HUES64 (cell line): ENCODE results near the gene MBNL1. TPM values are rescaled to one million over a fixed set of nuclear protein-coding genes. Genes with fewer than 3 reads are reported as not detected.

ENCODE experiments used
- H3K27ac ChIP-seq: 2 replicates; pipeline ENCODE4 v1.7.0; 2013; ENCODE audit warnings: low read depth, low read length, inconsistent platforms
- H3K27me3 ChIP-seq: 2 replicates; pipeline ENCODE4 v1.6.1; 2013; ENCODE audit warnings: mild to moderate bottlenecking, low read length; ENCODE audit not compliant: insufficient read depth
- H3K36me3 ChIP-seq: 2 replicates; pipeline ENCODE4 v1.6.1; 2013; ENCODE audit warnings: mild to moderate bottlenecking, low read length; ENCODE audit not compliant: insufficient read depth
- H3K4me1 ChIP-seq: 2 replicates; pipeline ENCODE4 v1.6.1; 2013; ENCODE audit warnings: mild to moderate bottlenecking, low read length, moderate library complexity; ENCODE audit not compliant: insufficient read depth
- H3K4me3 ChIP-seq: 2 replicates; pipeline ENCODE4 v1.5.1; 2013; ENCODE audit warnings: mild to moderate bottlenecking, low read length, moderate library complexity
- H3K9ac ChIP-seq: 2 replicates; pipeline ENCODE4 v1.6.1; 2013; ENCODE audit warnings: mild to moderate bottlenecking, low read depth, low read length
- H3K9me3 ChIP-seq: 2 replicates; pipeline ENCODE4 v1.6.1; 2013; ENCODE audit warnings: low read depth, low read length; ENCODE audit not compliant: insufficient read depth
- WGBS: fragments of 150-250, 120-280 bp; methylation state at CpG from one replicate; pipeline ENCODE4 v1.1.7; 2013; ENCODE audit warnings: missing lambda C conversion rate; 5-methylcytosine and 5-hydroxymethylcytosine counted together
- polyA plus RNA-seq, 2 experiments: library from polyadenylated mRNA; stranded (reverse); fragments of 50-300 nt; gene quantifications; one replicate each; pipeline ENCODE4 v1.2.3, GENCODE V29; 2013

The MBNL1 gene, protein sequence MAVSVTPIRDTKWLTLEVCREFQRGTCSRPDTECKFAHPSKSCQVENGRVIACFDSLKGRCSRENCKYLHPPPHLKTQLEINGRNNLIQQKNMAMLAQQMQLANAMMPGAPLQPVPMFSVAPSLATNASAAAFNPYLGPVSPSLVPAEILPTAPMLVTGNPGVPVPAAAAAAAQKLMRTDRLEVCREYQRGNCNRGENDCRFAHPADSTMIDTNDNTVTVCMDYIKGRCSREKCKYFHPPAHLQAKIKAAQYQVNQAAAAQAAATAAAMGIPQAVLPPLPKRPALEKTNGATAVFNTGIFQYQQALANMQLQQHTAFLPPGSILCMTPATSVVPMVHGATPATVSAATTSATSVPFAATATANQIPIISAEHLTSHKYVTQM
- polyA plus RNA-seq (2013, experiment 1 of 2) = 6.5 TPM
- 8.2 TPM for polyA plus RNA-seq (2013, experiment 2 of 2)

DNA sequence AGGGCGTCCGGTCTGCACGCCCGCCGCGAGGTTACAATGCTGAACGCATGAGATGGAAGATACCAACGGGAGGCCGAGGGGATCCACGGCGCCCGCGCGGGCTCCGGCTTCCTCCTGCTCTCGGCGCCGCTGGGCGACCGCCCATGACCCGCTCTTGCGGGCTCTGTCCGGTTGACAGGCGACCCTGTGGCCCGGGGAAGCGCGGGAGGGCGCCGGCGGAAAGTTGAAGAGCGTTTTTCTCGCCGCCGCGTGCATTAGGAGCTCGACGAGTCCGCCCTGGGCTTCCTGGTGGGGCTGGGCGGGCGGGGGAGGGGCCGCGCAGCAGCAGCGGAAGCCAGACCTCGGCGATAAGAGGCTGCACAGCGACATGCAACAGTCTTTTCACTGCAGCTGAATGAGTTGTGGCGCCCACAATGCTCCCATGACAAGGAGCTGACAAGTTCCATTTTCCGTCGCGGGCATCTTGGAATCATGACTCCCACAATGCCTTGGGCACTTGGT, at the start of gene MBNL1:
Gene MBNL1, plus strand, starts transcription at position 375 of the 501 bp plus-strand sequence. CDS start 31,265 bp downstream, outside the sequence.
- H3K27me3 ChIP-seq = peaks cover 39% of the 10 kb centered on the region
- peak within 1 kb of the TSS; percentile 78; the same call in 1 of the 2 replicates for H3K27ac ChIP-seq
- peak within 1 kb of the TSS; percentile 71 for H3K9ac ChIP-seq
- H3K4me1 ChIP-seq = peaks cover 26% of the 10 kb centered on the region
- no peaks in the 10 kb centered on the region for H3K9me3 ChIP-seq
- under 1% methylated on average over 50 of the region's 50 CpGs for WGBS
- H3K36me3 ChIP-seq = no peaks in the 10 kb centered on the region
- H3K4me3 ChIP-seq = peak within 1 kb of the TSS; percentile 89

DNA sequence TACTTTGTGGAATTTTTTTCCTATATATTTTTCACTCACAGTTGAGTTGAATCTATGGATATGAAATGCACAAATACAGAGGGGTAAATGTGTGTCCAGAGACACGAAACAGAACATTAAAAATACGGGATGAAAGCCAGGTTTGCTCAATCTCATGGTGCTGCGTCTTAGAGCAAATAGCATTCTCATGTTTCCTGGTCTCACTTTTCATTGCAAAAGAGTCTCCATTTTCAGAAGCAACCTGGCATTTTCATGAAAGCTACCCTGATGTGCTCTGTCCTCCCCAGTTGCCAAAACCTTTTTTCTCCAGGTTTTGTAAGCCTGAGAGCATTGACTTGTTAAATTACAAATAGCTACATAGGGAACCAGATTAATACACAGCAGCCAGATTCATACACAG, 49.5 kb upstream of the MBNL1 start:
- Histone ChIP-seq H3K4me3 (no peak overlapping the region), H3K9ac (no peak overlapping the region), H3K4me1 (no peaks in the 10 kb centered on the region), H3K27ac (no peak overlapping the region), H3K9me3 (no peaks in the 10 kb centered on the region), H3K27me3 (no peaks in the 10 kb centered on the region), H3K36me3 (no peaks in the 10 kb centered on the region)
- WGBS = 92% methylated on average over 3 of the region's 3 CpGs

DNA sequence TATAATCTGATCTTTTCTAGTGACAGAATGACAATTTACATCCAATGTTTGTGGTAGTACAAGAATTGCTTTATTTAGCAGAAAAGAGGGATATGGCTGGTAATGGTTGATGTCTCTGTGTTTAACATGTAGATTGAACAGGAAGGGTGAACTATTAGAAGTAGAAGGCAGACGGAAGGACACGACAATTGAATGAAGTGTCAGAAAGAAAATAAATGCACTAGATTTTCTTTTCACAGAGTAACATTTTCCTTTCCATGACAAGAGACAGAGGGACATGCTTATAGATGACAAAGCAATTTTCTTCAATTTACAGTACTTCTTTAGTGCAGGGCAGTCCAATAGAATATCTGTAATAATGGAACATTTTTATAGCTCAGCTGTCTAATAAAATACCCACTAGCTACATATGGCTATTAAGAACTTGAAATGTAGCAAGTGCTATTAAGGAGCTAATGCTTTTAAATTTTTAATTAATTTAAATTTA, 48.9 kb upstream of the MBNL1 start:
- Histone ChIP-seq H3K36me3 (no peaks in the 10 kb centered on the region), H3K4me3 (no peak overlapping the region), H3K27ac (no peak overlapping the region), H3K9me3 (no peaks in the 10 kb centered on the region), H3K9ac (no peak overlapping the region), H3K27me3 (no peaks in the 10 kb centered on the region), H3K4me1 (no peaks in the 10 kb centered on the region)
- 91% methylated on average over 2 of the region's 2 CpGs for WGBS

DNA sequence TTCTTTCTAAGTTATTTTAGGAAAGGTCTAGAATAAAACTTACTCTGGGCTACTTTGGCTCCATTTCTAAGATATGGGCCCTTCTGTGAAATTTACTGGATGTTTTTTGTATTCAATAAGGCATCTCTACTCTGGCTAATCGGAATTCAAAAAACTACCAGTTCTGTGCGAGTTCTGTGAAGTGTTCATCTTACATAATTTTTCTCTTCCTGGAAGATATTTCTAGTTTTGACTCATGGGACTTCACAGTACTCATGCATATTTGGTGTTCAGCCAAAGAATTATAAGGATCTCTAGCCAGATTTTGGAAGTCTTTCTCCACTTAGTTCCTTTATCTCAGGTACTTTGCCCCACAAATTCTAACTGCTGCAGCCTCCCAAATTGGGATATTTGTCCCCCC, 46.4 kb upstream of the MBNL1 start:
- Histone ChIP-seq H3K36me3 (no peaks in the 10 kb centered on the region), H3K9me3 (no peaks in the 10 kb centered on the region), H3K9ac (no peak overlapping the region), H3K27me3 (no peaks in the 10 kb centered on the region), H3K4me1 (no peaks in the 10 kb centered on the region), H3K4me3 (no peak overlapping the region), H3K27ac (no peak overlapping the region)
- WGBS = 100% methylated on average over 2 of the region's 2 CpGs

DNA sequence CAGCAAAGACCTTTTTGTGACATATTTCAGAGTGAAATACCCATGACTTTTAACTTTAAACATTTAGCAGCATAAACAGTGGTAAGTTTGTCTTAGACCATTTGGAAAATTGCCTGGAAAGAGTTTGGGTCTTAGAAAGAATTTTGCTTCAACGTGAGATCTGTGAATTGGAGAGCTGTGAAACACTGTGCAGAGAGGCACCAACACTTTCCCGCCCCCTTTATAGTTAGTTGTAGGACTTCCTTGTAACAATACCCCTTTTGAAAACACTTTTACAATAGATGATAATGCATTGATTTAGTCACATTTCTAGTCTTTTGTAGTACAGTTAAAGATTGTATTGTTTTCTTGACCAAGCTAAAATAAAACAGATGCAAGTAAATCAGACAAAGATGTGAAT, 43.5 kb upstream of the MBNL1 start:
- Histone ChIP-seq H3K9me3 (no peaks in the 10 kb centered on the region), H3K4me1 (no peaks in the 10 kb centered on the region), H3K4me3 (no peak overlapping the region), H3K27me3 (no peaks in the 10 kb centered on the region), H3K36me3 (no peaks in the 10 kb centered on the region), H3K27ac (no peak overlapping the region), H3K9ac (no peak overlapping the region)
- 73% methylated on average over 1 of the region's 2 CpGs for WGBS

DNA sequence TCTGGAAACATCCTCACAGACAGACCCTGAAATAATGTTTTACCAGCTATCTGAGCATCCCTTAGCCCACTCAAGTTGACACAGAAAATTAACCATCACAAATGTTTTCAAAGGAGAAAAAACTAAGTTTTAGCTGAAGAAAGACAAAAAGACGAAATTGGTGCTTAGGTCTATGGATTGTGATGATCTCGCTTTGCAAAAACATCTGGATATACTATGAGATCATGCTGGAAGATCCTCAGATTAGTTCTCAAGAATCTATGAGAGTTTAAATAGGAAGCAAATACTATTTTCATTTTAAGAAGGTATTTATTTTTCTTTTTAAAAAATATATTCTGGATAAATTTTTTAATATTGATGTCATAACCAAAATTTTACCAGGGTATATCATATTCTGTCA, 42.6 kb upstream of the MBNL1 start:
- no peaks in the 10 kb centered on the region for H3K9me3 ChIP-seq
- H3K36me3 ChIP-seq = no peaks in the 10 kb centered on the region
- H3K4me3 ChIP-seq = no peak overlapping the region
- WGBS = 95% methylated on average over 2 of the region's 2 CpGs
- H3K9ac ChIP-seq = no peak overlapping the region
- H3K4me1 ChIP-seq = no peaks in the 10 kb centered on the region
- H3K27ac ChIP-seq = no peak overlapping the region
- no peaks in the 10 kb centered on the region for H3K27me3 ChIP-seq

DNA sequence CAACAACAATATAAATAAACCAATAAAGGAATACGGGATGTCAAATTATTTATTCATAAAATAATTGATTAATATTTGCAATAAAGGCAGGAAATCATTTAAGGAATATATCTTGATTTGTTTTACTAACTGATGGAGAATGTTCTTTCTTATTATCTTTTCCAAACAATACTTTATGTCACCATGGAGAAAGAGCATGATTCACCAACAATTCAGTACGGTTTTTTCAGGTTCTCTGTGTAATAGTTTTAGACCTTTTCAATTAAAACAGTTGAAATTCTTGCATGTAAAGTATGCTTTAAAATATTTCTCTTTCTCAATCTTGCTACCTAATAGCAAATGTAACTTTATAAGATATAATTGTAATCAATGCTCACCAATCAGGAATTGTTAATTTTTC, 41.7 kb upstream of the MBNL1 start:
- H3K9ac ChIP-seq = no peak overlapping the region
- no CpG with 5 or more reads among the region's 2 CpGs for WGBS
- no peaks in the 10 kb centered on the region for H3K36me3 ChIP-seq

DNA sequence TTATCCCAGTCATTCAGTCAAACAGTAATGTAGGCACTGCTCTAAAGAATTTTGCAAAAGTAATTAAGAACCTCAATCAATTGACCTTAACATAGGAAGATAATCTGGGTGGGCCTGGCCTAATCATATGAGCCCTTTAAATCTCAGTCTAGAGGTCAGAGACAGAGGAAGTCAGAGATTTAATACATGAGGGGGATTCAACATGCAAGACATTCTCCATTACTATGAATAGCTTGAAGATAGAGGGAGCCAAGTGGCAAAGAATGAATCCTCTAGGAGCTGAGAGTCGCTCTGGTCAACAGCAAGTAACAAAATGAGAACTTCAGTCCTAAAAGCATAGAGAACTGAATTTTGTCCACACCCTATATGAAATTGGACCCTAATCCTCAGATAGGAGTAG, 39.0 kb upstream of the MBNL1 start:
- no peak overlapping the region for H3K4me3 ChIP-seq
- H3K27me3 ChIP-seq = no peaks in the 10 kb centered on the region
- H3K4me1 ChIP-seq = no peaks in the 10 kb centered on the region
- 91% methylated on average over 1 of the region's 1 CpG for WGBS
- no peak overlapping the region for H3K9ac ChIP-seq
- no peaks in the 10 kb centered on the region for H3K9me3 ChIP-seq
- no peak overlapping the region for H3K27ac ChIP-seq
- no peaks in the 10 kb centered on the region for H3K36me3 ChIP-seq

More for the DNA sequence above, 41.7 kb upstream of the MBNL1 start:
- Histone ChIP-seq H3K9me3 (no peaks in the 10 kb centered on the region), H3K27me3 (no peaks in the 10 kb centered on the region), H3K4me3 (no peak overlapping the region), H3K4me1 (no peaks in the 10 kb centered on the region), H3K27ac (no peak overlapping the region)

DNA sequence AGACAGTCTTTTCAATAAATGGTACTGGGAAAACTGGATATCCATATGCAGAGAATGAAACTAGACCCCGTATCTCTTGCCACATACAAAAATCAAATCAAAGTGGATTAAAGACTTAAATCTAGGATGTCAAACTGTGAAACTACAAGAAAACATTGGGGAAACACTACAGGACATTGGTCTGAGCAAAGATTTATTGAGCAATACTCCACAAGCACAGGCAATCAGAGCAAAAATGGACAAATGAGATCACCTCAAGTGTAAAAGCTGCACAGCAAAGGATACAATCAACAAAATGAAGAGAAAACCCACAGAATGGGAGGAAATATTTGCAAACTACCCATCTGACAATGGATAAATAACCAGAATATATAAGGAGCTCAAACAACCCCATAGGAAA, 38.4 kb upstream of the MBNL1 start:
- WGBS = 57% methylated on average over 1 of the region's 1 CpG
- Histone ChIP-seq H3K9me3 (no peaks in the 10 kb centered on the region), H3K9ac (no peak overlapping the region), H3K36me3 (no peaks in the 10 kb centered on the region), H3K27me3 (no peaks in the 10 kb centered on the region), H3K27ac (no peak overlapping the region), H3K4me1 (no peaks in the 10 kb centered on the region), H3K4me3 (no peak overlapping the region)

DNA sequence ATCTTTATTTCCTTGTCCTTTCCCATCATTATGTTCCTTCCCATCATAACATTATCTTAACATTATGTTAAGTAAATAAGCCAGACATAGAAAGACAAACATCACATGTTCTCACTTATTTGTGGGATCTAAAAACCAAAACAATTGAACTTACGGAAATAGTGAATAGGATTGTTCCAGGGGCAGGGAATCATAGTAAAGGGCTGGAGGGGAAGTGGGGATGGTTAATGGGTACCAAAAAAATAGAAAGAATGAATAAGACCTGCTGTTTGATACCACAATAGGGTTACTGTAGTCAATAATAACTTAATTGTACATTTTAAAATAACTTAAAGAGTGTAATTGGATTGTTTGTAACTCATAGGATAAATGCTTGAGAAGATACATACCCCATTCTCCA, 36.7 kb upstream of the MBNL1 start:
- 94% methylated on average over 1 of the region's 1 CpG for WGBS
- H3K9ac ChIP-seq = no peak overlapping the region
- H3K4me3 ChIP-seq = no peak overlapping the region
- no peaks in the 10 kb centered on the region for H3K9me3 ChIP-seq
- H3K27ac ChIP-seq = no peak overlapping the region
- H3K36me3 ChIP-seq = no peaks in the 10 kb centered on the region
- H3K4me1 ChIP-seq = no peaks in the 10 kb centered on the region
- H3K27me3 ChIP-seq = no peaks in the 10 kb centered on the region

DNA sequence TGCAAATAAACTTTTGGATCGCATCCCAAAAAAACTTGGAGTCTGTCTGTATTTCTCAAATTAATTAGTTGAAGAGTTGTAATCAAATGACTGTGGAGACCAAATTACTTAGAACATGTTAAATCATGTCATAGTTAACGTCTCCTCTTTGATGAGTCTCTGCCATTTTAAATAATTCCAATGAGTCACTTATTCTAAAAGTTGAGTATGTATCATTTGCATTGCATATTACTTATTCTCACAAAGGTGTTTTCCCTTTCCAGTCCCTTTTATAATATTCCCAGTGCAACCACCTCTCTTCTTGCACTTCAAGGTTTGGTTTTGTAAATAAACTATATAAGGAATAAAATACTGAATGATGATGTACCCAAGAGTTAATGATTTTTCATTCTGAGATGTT, 36.0 kb upstream of the MBNL1 start:
- H3K4me1 ChIP-seq = no peaks in the 10 kb centered on the region
- H3K27ac ChIP-seq = no peak overlapping the region
- H3K9ac ChIP-seq = no peak overlapping the region
- H3K4me3 ChIP-seq = no peak overlapping the region
- H3K9me3 ChIP-seq = no peaks in the 10 kb centered on the region
- WGBS = 100% methylated on average over 1 of the region's 2 CpGs
- no peaks in the 10 kb centered on the region for H3K36me3 ChIP-seq
- no peaks in the 10 kb centered on the region for H3K27me3 ChIP-seq
